NCI-H1417 (cell line): ENCODE results near the gene IGF1.
"Not testable (repeated sequence)": the region's sequence is repeated elsewhere in the genome, so short reads cannot be mapped to it uniquely, and the experiment has no call there.

ENCODE experiments used
- DNase-seq, 3 experiments: peaks; one replicate each; lab custom pipeline; 2025; lab: John Stamatoyannopoulos, UW

The IGF1 gene

GRCh38 chr12:102379346-102380162 is 100.8 kb downstream of the IGF1 start:
- DNase-seq: no peak

GRCh38 chr12:102376781-102377180 is 103.6 kb downstream of the IGF1 start:
- DNase-seq: no peak

GRCh38 chr12:102376181-102376747 is 104.1 kb downstream of the IGF1 start:
- DNase-seq: no peak

- no peak for DNase-seq
Measured at GRCh38 chr12:102374190-102374589, 106.2 kb downstream of the IGF1 start.

GRCh38 chr12:102372087-102372486 is 108.3 kb downstream of the IGF1 start:
- no peak for DNase-seq

GRCh38 chr12:102371165-102371564 is 109.2 kb downstream of the IGF1 start:
- DNase-seq: no peak

GRCh38 chr12:102369876-102370275 is 110.5 kb downstream of the IGF1 start:
- DNase-seq: no peak

GRCh38 chr12:102365365-102365764 is 115.0 kb downstream of the IGF1 start:
- DNase-seq: no peak

GRCh38 chr12:102364709-102365108 is 115.7 kb downstream of the IGF1 start:
- DNase-seq: no peak

GRCh38 chr12:102356690-102357089 is 123.7 kb downstream of the IGF1 start:
- no peak for DNase-seq

GRCh38 chr12:102354281-102354680 is 126.1 kb downstream of the IGF1 start:
- DNase-seq: not testable (repeated sequence)

- DNase-seq: no peak
Measured at GRCh38 chr12:102351322-102351721, 129.0 kb downstream of the IGF1 start.

- no peak for DNase-seq
Measured at GRCh38 chr12:102350070-102350469, 130.3 kb downstream of the IGF1 start.

- DNase-seq: no peak
Measured at GRCh38 chr12:102349079-102349478, 131.3 kb downstream of the IGF1 start.

- DNase-seq: no peak
Measured at GRCh38 chr12:102347811-102348210, 132.6 kb downstream of the IGF1 start.
